Activated gamma-delta T cell treated with anti-CD3 and anti-CD28 coated beads, Interleukin-2, amount 50 U/mL, for 16 hours (primary cell): Measurements from ENCODE around the gene SEZ6L.

Experiments used
- DNase-seq: peaks from one replicate; pipeline ENCODE4 v3.0.0-alpha.2; 2020; ENCODE audit warnings: low read depth

The SEZ6L gene

DNA sequence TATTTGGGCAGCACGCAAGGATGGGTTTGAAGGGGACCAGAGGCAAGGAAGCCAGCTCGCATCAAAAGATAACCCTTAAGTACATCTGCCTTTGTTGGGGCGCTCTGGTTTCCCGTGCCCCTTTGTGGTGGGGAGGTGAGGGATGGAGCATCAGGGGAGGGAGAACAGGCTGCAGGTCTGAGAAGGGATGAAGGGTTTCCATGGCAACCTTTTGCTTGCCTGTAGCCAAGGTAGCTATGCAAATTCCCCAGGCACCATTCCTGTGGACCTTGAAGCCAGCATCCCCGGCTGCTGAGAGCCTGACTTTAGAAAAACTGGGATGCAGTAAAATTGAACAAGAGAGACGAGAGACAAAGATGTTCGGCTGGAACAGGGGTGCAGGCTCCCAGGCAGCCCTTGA is 75.7 kb downstream of the SEZ6L start:
- DNase-seq: no peak

DNA sequence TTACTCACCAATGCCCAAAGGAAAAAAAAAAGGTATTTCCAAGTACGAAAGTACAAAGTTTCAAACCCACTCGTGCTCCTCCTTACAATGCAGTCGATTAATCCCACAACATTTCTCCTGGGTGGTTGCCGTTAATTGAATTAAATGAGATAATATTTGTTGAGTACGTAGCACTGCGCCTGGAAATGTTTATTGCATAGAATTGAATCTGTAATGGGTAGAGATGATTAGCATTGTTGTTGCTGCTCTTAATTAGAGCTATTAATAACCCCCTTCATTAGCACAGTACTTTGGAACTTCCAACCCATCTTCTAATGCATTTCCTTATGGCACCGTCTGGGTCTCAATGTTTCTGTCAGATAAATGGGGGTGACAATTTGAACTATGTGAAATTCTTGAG is 77.3 kb downstream of the SEZ6L start:
- no peak for DNase-seq

DNA sequence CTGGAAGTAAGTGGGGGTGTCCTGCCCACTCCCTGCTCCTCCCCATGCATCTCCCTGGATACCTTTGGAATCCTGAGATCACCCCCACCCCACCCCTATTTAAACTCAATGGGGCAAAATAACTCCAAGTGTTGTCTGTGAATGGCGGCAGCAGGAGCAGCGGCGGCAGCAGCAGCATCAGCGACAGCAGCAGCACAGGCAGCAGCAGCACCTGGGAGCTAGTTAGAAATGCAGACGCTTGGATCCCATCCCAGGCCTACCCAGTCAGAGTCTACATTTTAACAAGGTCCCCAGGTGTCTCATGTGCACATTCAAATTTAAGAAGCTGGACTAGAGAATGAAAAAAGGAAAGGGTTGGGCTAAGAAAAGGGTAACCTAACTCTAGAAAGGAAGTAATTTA is 82.6 kb downstream of the SEZ6L start:
- DNase-seq: no peak

DNA sequence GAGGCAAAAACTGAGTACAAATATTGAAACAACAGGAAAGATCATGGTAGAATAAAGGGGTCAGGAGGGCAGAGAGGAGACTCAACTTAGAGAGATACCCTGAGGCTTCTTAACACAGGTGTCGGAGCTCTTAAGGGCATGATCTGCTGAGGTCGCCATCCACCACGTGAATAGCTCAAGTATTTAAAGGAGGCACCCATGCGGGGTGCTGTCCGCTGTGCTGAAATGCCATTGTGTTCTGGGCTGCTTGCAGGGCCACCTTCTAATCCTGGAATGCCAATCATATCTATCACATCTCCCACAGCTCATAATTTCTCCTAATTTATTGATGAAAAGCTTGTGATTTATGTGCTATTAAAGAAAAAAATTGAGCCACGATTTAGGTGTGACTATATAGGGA is 90.2 kb downstream of the SEZ6L start:
- no peak for DNase-seq

DNA sequence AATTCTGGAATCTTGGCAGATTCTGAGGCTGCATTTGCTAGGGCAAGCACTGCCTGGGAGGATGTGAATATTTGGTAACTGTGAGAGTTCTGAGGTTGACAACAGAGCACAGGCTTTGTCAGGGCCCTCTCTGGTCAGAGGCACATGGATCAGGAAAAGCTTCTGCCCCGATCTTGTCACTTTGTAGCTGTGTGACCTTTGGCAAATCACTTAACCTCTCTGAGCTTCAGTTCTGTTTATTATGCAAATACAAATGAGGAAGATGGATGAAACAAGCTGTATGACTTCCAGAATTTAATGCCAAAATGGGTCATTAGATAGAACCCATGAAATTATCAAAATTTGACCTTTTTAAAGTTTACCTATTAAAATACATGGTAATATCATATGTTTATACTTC is 94.9 kb downstream of the SEZ6L start:
- DNase-seq: no peak

DNA sequence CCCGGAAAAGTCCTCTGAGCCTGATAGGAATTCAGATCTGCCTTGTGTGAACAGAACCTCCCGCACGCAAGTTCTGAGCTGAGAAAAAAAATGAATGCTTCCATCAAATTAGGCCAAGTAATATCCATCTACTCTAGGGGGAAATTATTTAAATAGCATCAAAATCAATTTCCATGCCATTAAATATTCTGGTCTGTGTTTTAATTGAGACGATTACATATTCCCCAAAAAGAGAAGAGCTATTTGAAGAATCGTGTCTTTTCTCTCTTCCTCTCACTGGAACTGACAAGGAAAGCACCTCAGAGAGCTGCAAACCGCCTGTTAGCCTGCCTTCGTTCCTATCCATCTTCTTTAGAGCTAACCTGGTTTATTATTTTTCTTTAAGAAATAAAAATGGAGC is 96.0 kb downstream of the SEZ6L start:
- DNase-seq: no peak

DNA sequence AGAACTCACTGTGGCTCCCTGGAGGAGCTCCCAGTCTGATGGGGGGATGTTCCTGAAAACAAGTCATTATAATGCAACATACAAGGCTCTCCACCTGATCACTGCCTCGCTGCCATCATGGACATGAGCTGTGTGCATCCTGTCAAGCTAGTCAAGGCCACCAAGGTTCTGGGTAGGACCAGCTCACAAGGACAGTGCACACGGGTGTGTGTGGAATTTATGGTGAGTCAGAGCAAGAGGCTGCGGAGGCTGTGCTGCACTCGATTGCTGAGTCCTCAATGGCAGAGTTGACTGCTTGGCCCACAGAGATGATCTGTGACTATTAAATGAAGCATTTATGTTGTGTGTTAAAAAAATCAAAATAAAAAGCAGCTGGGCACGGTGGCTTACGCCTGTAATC is 96.6 kb downstream of the SEZ6L start:
- DNase-seq: no peak

DNA sequence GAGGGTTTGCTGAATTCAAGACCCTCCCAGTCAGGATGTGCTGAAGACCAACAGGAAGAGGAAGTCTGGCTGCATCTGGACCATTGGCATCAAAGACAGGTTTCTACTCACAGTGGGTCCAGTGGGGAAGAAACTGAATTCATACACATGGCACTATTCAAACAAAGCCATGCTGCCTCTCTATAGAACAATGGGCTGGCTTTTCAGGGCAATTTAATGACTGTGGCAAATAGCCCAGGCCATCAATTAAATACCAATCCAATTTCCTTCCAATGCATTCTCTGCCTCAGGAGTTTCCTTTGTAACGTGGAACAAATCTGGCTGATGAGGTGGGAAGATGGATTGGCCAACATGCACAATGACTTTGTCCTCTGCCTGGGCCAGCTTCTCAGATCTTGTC is 98.6 kb downstream of the SEZ6L start:
- no peak for DNase-seq

DNA sequence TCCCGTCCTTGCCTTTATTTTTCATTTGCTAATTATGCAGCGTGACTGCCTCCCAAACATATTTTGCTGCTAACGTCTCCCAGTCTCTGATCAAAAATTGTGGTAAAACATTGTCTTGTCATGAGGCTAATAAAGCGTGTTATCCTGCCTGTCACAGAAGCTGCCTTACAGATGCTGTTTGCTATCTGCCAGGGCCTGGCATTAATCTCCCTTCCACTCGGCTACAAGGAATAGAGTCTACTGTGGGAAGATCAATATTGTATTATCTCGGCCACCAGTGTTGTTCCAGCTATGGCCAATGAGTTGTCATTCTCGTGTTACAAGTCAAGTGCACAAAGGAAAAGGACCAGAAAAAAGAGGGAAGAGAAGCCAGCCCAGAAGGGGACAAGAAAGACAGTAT is 100.3 kb downstream of the SEZ6L start:
- no peak for DNase-seq

DNA sequence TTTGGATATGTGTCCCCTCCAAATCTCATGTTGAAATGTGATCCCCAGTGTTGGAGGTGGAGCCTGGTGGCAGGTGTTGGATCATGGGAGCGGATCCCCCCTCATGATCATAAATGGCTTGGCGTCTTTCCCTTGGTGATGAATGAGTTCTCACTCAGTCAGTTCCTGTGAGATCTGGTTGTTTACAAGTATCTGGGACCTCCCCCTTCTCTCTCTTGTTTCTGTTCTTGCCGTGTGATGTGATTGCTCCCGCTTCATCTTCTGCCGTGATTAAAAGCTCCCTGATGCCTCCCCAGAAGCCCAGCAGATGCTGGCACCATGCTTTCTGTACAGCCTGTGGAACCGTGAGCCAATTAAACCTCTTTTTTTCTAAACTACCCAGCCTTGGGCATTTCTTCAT is 102.2 kb downstream of the SEZ6L start:
- DNase-seq: no peak

DNA sequence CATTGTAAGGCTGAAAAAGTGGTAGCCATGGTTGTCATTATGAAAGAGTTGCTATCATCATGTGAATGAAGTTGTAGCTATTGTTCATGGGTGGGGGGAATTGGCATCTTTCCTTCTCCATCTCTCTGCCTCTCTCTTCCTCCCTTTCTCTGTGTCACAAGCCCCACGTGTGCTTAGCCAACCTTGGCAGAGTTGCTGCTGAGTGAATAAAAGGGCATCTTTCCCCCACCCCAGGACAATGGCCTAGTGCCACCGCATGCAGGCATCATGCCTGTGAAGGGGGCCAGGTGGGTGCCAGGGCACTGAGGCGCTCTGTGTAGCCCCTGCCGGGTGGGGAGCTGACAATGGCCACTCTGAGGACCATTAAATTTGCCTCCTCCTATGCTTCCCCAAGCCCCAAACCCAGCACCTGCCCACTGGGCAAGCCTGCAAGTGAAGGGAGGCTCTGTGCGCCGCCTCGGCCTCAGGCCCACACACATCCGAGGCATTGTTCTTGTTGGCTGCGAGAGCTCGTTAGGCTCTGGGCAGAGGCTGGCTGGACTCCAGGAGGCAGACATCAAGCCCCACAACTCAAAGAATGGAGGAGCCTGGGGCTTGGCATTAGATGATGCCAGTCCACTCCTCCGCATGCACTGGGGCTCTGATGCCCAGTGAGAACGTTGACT is 103.9 kb downstream of the SEZ6L start:
- DNase-seq: no peak

DNA sequence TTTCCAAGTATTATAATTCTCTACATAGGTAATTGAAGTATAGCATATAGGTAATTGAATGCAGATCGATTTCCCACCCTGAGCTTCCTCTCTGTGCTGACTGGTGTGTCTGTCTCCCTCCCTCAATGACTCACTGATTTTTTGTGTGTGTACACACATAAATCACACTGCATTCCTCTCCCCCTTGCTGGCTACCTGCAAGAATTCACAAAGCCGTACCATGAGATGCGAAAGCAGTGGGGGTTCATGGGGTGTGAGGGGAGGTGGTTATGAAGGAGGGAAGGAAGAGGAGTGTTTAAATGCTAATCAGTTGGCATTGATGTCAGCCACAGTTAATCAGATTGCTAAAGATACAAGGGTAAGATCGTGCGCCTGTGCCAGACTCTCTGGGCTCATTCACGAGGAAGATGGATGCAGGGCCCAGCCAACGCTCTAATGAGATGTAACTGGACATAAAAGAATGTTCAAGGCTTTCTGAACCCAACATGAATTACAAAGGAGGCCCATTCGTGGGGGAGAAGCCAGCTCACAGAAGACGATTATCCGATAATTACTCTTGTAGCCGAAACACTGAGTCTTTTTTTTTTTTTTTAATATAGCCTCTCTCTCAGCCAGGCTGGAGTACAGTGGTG is 107.4 kb downstream of the SEZ6L start:
- no peak for DNase-seq

DNA sequence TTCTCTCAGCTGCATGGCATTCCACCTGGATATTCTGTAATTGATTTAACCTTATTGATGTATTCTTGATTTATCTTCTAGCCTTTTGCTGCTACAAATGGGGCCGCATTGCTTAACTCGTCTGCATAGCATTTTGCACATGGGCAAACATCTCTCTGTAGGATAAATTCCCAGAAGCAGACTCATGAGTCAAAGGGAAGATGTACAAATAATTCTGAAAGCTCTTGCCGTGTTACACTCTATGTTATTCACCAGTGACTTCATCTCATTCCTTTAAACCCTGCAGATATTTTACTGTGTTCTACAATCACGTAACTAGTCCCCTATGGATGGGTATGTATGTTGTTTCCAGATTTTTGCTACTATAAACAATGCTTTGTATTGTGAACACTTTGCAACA is 112.7 kb downstream of the SEZ6L start:
- no peak for DNase-seq

DNA sequence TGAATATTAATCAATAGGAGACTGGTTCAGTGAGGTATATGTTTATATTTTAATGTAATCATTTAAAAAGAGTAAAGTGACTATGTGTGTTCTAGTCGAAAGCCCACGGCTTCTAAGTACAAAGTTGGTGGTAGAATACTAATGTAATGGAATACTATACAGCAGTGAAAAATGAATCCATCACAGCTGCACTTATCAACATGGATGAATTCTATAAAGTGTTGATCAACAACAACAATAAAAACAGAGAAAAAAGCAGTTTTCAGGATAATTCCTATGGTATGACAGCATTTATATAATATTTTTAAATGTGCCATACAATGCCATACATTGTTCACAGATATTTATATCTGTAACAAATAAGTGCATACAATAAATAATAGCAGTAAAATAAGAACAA is 114.1 kb downstream of the SEZ6L start:
- DNase-seq: no peak

DNA sequence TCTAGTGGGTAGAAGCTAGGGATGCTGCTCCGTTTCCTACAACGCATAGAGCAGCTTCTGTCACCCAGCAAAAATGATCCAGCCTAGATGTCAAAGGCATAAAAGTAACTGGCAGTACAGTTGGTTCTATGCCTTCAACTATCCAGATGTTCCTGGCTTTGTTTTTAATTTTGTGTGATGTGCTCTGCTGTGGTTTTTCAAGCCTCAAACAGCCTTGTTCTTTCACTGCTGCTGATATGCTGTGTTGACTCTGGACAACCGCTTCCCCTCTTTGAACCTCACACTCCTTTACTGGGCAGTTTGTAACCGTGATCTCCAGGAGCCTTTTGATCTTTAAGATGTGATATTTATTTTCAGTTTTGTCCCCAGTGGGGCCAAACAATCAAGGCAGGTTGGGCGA is 116.4 kb downstream of the SEZ6L start:
- no peak for DNase-seq

DNA sequence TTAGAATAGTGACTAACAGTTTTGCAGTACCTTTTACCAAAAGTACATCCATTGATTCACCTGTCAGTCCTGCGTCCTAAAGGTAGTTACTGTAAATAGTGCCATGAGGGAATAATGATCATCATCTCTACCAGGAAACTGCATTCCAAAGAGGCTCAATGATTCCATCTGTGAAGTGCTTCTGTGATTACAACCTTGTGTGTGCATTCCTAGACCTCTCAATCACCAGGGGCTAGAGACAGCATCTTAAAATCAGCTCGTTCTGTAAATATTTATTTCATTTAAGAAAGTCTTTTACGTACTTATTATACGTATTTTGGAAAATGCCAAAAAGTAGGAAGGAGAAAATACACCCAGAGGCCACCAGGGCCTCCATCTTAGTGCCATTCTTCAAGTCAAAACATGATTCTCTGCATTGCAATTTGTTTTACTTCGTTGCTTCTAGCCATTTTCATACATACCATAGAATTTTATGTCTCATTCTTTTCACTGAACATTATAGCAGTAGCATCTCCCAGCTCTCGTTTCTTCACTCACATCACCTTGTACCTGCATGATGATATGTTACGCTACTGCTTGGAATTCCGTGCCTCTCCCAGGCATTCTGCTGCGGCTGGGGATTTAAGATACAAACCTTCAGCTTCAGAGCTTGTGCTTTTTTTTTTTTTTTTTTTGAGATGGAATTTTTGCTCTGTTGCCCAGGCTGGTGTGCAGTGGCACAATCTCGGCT is 117.0 kb downstream of the SEZ6L start:
- DNase-seq: no peak

DNA sequence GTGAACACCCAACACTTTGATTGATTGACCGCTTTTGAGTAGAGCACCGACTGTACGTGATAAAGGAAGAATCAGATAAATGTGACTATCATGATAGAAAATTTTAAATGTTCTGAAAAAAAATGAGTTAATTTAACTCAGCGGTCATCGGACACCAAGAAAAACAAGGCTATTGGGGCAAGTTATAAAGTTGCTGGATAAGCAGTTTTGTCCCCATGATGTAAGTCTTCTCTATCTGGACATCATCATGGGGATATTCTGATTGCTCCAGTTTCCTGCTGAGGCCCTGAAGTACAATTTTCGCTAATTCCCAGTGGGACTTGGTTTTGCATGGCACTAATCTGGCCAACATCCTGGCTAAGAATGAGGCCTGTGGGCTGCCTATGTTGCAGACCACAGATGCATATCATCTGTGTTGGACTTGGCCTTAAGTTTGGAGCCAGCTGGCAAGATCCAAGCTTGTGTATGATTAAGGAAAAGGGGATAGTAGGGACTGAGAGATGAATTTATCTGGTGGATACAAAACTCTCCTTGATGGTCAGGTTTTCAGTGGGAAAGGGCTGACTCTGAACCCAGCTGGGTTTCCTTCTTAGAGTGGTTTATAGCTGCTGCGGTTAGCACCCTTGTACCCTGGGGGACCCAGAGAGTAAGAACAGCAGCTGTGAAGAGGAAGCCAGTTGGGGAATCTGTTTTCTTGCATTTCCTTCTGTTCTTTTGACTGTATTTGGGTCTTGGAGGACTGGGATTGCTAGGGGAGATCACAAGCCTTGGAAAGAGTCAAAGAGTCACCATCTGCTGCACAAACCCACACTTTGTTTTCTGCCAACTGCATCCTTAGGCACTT is 118.3 kb downstream of the SEZ6L start:
- DNase-seq: no peak

DNA sequence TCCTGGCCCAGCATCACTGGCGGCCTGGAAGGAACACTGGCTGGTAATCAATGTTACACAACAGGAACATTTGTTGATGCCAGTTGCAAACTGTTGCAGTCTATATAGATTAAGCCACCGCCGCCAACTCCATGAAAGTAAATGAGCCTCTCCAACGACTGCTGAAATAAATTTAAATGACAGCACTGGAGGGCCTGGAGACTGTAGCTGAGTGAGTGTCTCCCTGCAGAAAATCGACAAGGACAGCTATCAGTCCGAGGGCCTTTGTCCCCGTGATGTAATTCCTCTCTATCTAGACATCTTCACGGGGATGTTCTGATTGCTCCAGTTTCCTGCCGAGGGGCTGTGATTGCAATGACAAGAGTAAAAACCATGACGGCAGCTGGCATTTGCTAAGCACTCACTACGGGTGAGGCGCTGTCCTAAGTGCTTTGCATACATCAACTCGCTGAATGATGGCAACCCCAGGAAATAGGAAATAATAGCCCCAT is 120.4 kb downstream of the SEZ6L start:
- no peak for DNase-seq

DNA sequence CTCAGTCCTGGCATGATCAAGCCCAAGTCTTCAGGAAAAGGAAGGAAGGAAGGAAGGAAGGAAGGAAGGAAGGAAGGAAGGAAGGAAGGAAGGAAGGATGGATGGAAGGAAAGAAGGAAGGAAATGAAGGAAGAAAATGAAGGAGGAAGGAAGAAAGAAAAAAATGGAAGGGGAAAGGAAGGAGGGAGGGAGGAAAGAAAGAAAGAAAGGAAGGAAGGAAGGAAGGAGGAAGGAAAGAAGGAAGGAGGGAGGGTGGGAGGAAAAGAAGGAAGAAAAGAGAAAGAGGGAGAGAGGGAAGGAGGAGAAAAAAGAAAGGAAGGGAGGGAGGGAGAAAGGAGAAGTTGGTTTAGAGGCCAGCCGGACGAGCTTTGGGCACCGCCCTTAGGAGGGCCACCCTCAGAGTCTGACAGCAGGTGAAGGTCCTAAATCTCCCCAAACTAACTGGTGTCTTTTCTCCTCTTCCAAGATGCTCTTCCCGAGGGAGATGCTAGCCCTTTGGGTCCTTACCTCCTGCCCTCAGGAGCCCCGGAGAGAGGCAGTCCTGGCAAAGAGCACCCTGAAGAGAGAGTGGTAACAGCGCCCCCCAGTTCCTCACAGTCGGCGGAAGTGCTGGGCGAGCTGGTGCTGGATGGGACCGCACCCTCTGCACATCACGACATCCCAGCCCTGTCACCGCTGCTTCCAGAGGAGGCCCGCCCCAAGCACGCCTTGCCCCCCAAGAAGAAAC is 122.8 kb downstream of the SEZ6L start:
- DNase-seq: no peak

DNA sequence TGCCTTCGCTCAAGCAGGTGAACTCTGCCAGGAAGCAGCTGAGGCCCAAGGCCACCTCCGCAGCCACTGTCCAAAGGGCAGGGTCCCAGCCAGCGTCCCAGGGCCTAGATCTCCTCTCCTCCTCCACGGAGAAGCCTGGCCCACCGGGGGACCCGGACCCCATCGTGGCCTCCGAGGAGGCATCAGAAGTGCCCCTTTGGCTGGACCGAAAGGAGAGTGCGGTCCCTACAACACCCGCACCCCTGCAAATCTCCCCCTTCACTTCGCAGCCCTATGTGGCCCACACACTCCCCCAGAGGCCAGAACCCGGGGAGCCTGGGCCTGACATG is 123.4 kb downstream of the SEZ6L start:
- no peak for DNase-seq

DNA sequence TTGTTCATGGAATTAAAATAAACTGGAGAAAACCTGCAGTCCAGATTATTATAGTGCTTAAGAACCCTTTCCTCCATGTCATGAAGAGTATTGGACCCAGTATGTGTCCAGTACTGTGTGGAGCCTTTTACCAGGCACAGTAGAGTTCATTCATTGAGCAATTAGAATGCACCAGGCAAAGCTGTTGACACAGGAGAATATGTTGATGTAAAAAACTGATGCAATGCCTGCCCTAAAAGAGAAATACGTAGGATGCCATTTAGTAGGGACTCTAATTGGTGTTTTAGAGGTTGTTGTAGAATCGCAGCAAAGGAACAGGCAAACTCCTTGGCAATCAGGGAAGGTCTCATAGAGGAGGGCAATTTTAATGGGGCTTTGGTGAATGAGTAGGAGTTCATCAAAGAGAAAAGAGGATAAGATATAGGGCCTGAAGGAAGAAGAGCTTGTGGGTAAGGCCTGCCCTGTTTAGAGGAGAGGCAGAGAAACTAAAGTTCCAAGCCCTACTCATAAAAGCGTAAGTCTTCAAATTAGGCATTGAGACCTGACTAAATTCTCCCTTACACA is 126.4 kb downstream of the SEZ6L start:
- DNase-seq: no peak
